Colonic mucosa (tissue), 4 donors: ENCODE measurements around the gene MYO5C. TPM values are rescaled to one million over a fixed set of nuclear protein-coding genes. Genes with fewer than 3 reads are reported as not detected.
A peak's percentile ranks its signal among the peaks of the same experiment; 100 is the strongest.

Experiments
- DNase-seq: peaks from one replicate; pipeline ENCODE4 v3.0.0-alpha.2; 2020
- H3K27ac ChIP-seq: fragments of 200-600 bp; one replicate; pipeline ENCODE4 v1.8.0; 2021
- H3K27me3 ChIP-seq: fragments of 200-600 bp; one replicate; pipeline ENCODE4 v1.8.0; 2021
- H3K36me3 ChIP-seq: fragments of 200-600 bp; one replicate; pipeline ENCODE4 v1.8.0; 2021
- H3K4me1 ChIP-seq: fragments of 200-600 bp; one replicate; pipeline ENCODE4 v1.8.0; 2021; ENCODE audit warnings: mild to moderate bottlenecking
- H3K4me3 ChIP-seq: fragments of 200-600 bp; one replicate; pipeline ENCODE4 v1.8.0; 2021
- H3K9ac ChIP-seq, 2 donors: one replicate each; pipeline ENCODE4 v1.7.0; 2013; ENCODE audit warnings: control low read depth in 2 of 2, low read depth in 2 of 2, low read length in 2 of 2
- H3K9me3 ChIP-seq: fragments of 200-600 bp; one replicate; pipeline ENCODE4 v1.8.0; 2021
- intact Hi-C: fragments of 100-400 bp; cut with DNase I; formaldehyde crosslinking; loops from one replicate; pipeline ENCODE4 v1.14.1; 2022
- total RNA-seq, 2 donors: library from RNA; stranded (reverse); fragmentation: NEBNext Ultra II Directional in 1 of 2; extraction: Animal tissue kit (Norgen Biotek cat#: 25700) in 1 of 2; gene quantifications; one replicate each; pipeline ENCODE4 v1.2.1, GENCODE V29; 2021
- TF ChIP-seq, protein P1 (sequence below): fragments of 200-600 bp; IDR thresholded peaks from one replicate; pipeline ENCODE4 v1.8.0; 2022; ENCODE audit warnings: antibody characterized with exemption, mild to moderate bottlenecking
- donor health status: healthy.
- donor health status: DM: no; HTN: no; CAD: no.
- donor health status: DM: no; HTN: no; CAD: no.

MYO5C gene
- total RNA-seq, 2 donors from 2014 or later: 71.4 to 102 TPM

DNA sequence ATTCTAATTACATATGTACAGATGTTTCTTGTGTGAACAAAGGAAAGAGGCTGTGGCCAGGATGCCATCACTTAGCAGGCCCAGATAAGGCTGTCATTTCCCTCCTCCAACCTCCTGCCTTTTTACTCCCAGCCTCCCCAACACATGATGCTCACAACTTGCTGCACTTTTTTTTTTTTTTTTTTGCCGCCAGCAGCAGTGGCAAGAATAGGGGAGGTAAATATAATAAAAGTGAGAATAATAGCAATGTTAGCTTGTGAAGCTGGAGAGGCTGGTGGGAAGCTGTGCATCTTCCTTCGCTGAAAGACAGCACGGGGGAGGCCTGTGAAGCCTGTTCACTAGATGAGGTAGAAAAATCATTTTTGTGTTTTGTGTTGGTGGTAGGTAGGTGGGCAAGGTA is 42.5 kb upstream of the MYO5C start:
- intact Hi-C loops: no loop called here
- TF ChIP-seq, protein P1, sequence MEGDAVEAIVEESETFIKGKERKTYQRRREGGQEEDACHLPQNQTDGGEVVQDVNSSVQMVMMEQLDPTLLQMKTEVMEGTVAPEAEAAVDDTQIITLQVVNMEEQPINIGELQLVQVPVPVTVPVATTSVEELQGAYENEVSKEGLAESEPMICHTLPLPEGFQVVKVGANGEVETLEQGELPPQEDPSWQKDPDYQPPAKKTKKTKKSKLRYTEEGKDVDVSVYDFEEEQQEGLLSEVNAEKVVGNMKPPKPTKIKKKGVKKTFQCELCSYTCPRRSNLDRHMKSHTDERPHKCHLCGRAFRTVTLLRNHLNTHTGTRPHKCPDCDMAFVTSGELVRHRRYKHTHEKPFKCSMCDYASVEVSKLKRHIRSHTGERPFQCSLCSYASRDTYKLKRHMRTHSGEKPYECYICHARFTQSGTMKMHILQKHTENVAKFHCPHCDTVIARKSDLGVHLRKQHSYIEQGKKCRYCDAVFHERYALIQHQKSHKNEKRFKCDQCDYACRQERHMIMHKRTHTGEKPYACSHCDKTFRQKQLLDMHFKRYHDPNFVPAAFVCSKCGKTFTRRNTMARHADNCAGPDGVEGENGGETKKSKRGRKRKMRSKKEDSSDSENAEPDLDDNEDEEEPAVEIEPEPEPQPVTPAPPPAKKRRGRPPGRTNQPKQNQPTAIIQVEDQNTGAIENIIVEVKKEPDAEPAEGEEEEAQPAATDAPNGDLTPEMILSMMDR: no peak
- H3K27ac ChIP-seq: no peak overlapping the region

GRCh38 chr15:52337198-52337853 is 41.7 kb upstream of the MYO5C start:
- TF ChIP-seq, protein P1: no peak
- H3K4me3 ChIP-seq: no peak overlapping the region
- intact Hi-C loops: no loop called here
- H3K36me3 ChIP-seq: no peaks in the 10 kb centered on the region
- H3K9me3 ChIP-seq: no peaks in the 10 kb centered on the region
- H3K27ac ChIP-seq: no peak overlapping the region
- no peak for DNase-seq
- H3K4me1 ChIP-seq: no peaks in the 10 kb centered on the region
- no peak overlapping the region for H3K9ac ChIP-seq
- H3K27me3 ChIP-seq: no peaks in the 10 kb centered on the region

More for the DNA sequence above, 42.5 kb upstream of the MYO5C start:
- Histone ChIP-seq H3K9me3 (no peaks in the 10 kb centered on the region), H3K9ac (no peak overlapping the region), H3K36me3 (no peaks in the 10 kb centered on the region), H3K4me1 (no peaks in the 10 kb centered on the region), H3K27me3 (no peaks in the 10 kb centered on the region), H3K4me3 (no peak overlapping the region)
- DNase-seq: no peak

GRCh38 chr15:52336529-52336928 is 40.9 kb upstream of the MYO5C start:
- intact Hi-C loops: no loop called here
- no peak overlapping the region for H3K4me3 ChIP-seq
- H3K27me3 ChIP-seq: no peaks in the 10 kb centered on the region
- H3K9me3 ChIP-seq: no peaks in the 10 kb centered on the region
- H3K36me3 ChIP-seq: no peaks in the 10 kb centered on the region
- peak; percentile 42 for DNase-seq
- no peaks in the 10 kb centered on the region for H3K4me1 ChIP-seq
- TF ChIP-seq, protein P1: no peak
- no peak overlapping the region for H3K9ac ChIP-seq
- no peak overlapping the region for H3K27ac ChIP-seq

- TF ChIP-seq, protein P1: no peak
- Histone ChIP-seq H3K27me3 (no peaks in the 10 kb centered on the region), H3K27ac (no peak overlapping the region), H3K4me3 (no peak overlapping the region), H3K9me3 (no peaks in the 10 kb centered on the region), H3K36me3 (no peaks in the 10 kb centered on the region), H3K9ac (no peak overlapping the region), H3K4me1 (no peaks in the 10 kb centered on the region)
- DNase-seq: no peak
- intact Hi-C loops: no loop called here
Measured at GRCh38 chr15:52334491-52335160, 39.0 kb upstream of the MYO5C start.

- Histone ChIP-seq H3K36me3 (no peaks in the 10 kb centered on the region), H3K27me3 (no peaks in the 10 kb centered on the region), H3K9ac (no peak overlapping the region), H3K27ac (no peak overlapping the region), H3K4me3 (no peak overlapping the region), H3K9me3 (no peaks in the 10 kb centered on the region), H3K4me1 (no peaks in the 10 kb centered on the region)
- no peak for DNase-seq
- TF ChIP-seq, protein P1: peak; percentile 27
- intact Hi-C loops: no loop called here
Measured at GRCh38 chr15:52331490-52332240, 36.1 kb upstream of the MYO5C start.
